CD4-positive, alpha-beta memory T cell (primary cell): ENCODE measurements around the gene OR4K5. TPM values are rescaled to one million over a fixed set of nuclear protein-coding genes. Genes with fewer than 3 reads are reported as not detected.
"Not testable (repeated sequence)": the region's sequence is repeated elsewhere in the genome, so short reads cannot be mapped to it uniquely, and the experiment has no call there.

Experiments
- CTCF ChIA-PET: fragments of 350-600 bp; sonication (Branson Sonifier 250); formaldehyde crosslinking; loops from one replicate; lab custom pipeline; 2021; ENCODE audit warnings: inconsistent platforms; ENCODE audit not compliant: partially characterized antibody; lab: Charles Lee
- POLR2A ChIA-PET: fragments of 350-600 bp; sonication (Branson Sonifier 250); formaldehyde crosslinking; loops from one replicate; lab custom pipeline; 2021; ENCODE audit not compliant: partially characterized antibody; lab: Charles Lee
- DNase-seq, 5 donors: peaks; one replicate each; pipeline versions ENCODE4 v3.0.0 to v3.0.0-alpha.2; 2020 to 2022; ENCODE audit warnings: mixed read lengths in 1 of 5
- H3K27ac ChIP-seq: one replicate; pipeline ENCODE4 v1.7.0; 2013; ENCODE audit warnings: low read depth, low read length
- H3K27me3 ChIP-seq: 2 replicates; pipeline ENCODE4 v1.7.0; 2013; ENCODE audit warnings: mild to moderate bottlenecking, low read length, moderate library complexity; ENCODE audit not compliant: insufficient read depth
- H3K36me3 ChIP-seq: 2 replicates; pipeline ENCODE4 v1.7.0; 2013; ENCODE audit warnings: mild to moderate bottlenecking, low read length, moderate library complexity; ENCODE audit not compliant: insufficient read depth
- H3K4me1 ChIP-seq: 2 replicates; pipeline ENCODE4 v1.7.0; 2013; ENCODE audit warnings: mild to moderate bottlenecking, low read length, moderate library complexity; ENCODE audit not compliant: insufficient read depth
- H3K4me3 ChIP-seq, 2 donors: one replicate each; pipeline ENCODE4 v1.7.0; 2013; ENCODE audit warnings: low read length in 2 of 2, mild to moderate bottlenecking in 1 of 2
- H3K9me3 ChIP-seq, 2 donors: one replicate each; pipeline ENCODE4 v1.7.0; 2013; ENCODE audit warnings: low read length in 2 of 2, control low read depth in 1 of 2; ENCODE audit not compliant: control insufficient read depth in 1 of 2
- H3K27ac Mint-ChIP-seq, 7 donors: one replicate each; pipeline ENCODE4 v1.8.0; 2020 to 2021; ENCODE audit warnings: mixed read lengths in 7 of 7, mild to moderate bottlenecking in 6 of 7, inconsistent platforms in 3 of 7, moderate library complexity in 3 of 7
- H3K27me3 Mint-ChIP-seq, 2 donors: one replicate each; pipeline ENCODE4 v1.8.0; 2020 to 2021; ENCODE audit warnings: mixed read lengths in 2 of 2
- H3K36me3 Mint-ChIP-seq, 2 donors: one replicate each; pipeline ENCODE4 v1.8.0; 2020 to 2021; ENCODE audit warnings: mixed read lengths in 2 of 2, inconsistent platforms in 1 of 2, mild to moderate bottlenecking in 1 of 2
- H3K4me1 Mint-ChIP-seq, 4 donors: one replicate each; pipeline ENCODE4 v1.8.0; 2020 to 2021; ENCODE audit warnings: mixed read lengths in 4 of 4, mild to moderate bottlenecking in 1 of 4
- H3K4me3 Mint-ChIP-seq, 8 donors: one replicate each; pipeline ENCODE4 v1.8.0; 2020 to 2021; ENCODE audit warnings: mixed read lengths in 8 of 8, mild to moderate bottlenecking in 7 of 8, moderate library complexity in 6 of 8, inconsistent platforms in 3 of 8
- H3K9me3 Mint-ChIP-seq, 8 donors: one replicate each; pipeline ENCODE4 v1.8.0; 2020 to 2021; ENCODE audit warnings: mixed read lengths in 8 of 8, mild to moderate bottlenecking in 5 of 8, inconsistent platforms in 3 of 8, moderate library complexity in 1 of 8
- intact Hi-C: fragments of 100-400 bp; cut with micrococcal nuclease; formaldehyde crosslinking; loops from one replicate; pipeline ENCODE4 v1.15.1; 2023
- polyA plus RNA-seq, 2 donors: library from polyadenylated mRNA; unstranded; fragments of 300-500 nt; fragmentation: Illumina TruSeq; gene quantifications; one replicate each; pipeline ENCODE4 v1.2.3, GENCODE V29; 2021
- total RNA-seq, 2 experiments: library from RNA; stranded (reverse); gene quantifications; one replicate each; pipeline ENCODE4 v1.2.3, GENCODE V29; 2021

The OR4K5 gene
- total and polyA plus RNA-seq, 4 experiments from 2014 or later: not detected

DNA sequence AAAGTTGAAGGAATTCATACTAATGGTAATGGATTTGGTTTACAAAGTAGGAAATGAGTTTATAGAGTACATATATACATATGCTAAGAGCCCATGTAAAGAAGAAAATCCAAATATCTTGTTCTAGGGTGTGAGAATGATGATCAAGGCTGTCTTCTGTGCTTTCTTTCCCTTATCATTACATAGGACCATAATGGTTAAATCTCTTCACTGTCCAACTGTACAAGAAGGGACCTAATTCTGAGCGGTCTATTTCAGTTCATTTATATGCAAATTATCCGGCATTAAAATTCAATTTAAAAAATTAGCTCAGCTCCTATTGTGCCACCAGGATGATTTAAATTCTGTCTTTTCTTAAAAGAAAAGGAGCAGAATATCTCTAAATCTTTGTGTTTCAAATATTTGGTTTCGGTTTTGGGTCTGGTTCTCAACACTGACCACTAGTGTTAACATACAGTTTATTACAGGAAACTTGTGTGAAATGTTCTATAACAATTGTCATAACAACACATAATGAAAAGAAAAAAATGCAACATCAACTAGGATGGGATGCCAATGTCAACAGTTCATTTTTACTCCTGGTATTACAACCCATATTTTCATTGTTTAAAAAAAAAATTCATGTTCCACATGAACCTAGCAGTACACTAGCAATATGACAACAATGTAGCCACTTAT lies 27.1 kb downstream of the OR4K5 start:
- no peaks in the 10 kb centered on the region for H3K36me3 Mint-ChIP-seq
- intact Hi-C loops: no loop called here
- Histone ChIP-seq H3K27ac (no peak overlapping the region), H3K4me3 (no peak overlapping the region), H3K27me3 (no peaks in the 10 kb centered on the region), H3K9me3 (no peaks in the 10 kb centered on the region), H3K4me1 (no peaks in the 10 kb centered on the region), H3K36me3 (no peaks in the 10 kb centered on the region)
- H3K27me3 Mint-ChIP-seq: no peaks in the 10 kb centered on the region
- peaks cover 0 to 2% (median 0%) of the 10 kb centered on the region in 8 donors for H3K9me3 Mint-ChIP-seq
- ChIA-PET CTCF (no interaction called here), POLR2A (no interaction called here)
- no peak for DNase-seq
- H3K27ac Mint-ChIP-seq: no peak overlapping the region
- peak overlapping the region in 2 of 8 donors; percentile 7 to 36 for H3K4me3 Mint-ChIP-seq
- H3K4me1 Mint-ChIP-seq: peaks cover 0 to 8% (median 5%) of the 10 kb centered on the region in 4 donors

DNA sequence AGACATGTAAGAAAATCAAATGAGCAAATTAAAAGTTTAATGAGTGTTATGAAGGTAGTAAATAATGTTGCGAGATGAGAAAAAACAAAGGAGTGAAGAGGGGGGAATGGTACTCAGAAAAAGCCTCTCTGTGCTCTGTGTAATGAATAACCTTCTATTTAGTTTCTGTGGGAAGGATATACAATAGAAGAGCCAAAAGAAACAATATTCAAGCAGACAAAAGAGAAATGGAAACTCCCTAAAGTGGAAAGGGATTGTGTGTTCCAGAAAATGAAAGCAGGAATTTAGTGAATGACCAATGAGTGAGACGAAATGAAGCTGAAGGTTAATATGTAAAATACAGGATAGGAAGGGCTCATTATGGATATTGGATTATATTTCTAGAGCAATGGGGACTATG lies 28.8 kb downstream of the OR4K5 start:
- CTCF ChIA-PET: no interaction called here
- Histone ChIP-seq H3K9me3 (no peaks in the 10 kb centered on the region), H3K36me3 (no peaks in the 10 kb centered on the region), H3K4me3 (no peak overlapping the region), H3K27me3 (no peaks in the 10 kb centered on the region), H3K4me1 (no peaks in the 10 kb centered on the region), H3K27ac (no peak overlapping the region)
- Mint-ChIP-seq H3K27me3 (no peaks in the 10 kb centered on the region), H3K4me3 (no peak overlapping the region), H3K27ac (no peak overlapping the region), H3K36me3 (no peaks in the 10 kb centered on the region), H3K4me1 (peaks cover 0 to 8% (median 5%) of the 10 kb centered on the region in 4 donors), H3K9me3 (peaks cover 0 to 2% (median 0%) of the 10 kb centered on the region in 8 donors)
- no peak for DNase-seq
- POLR2A ChIA-PET: no interaction called here
- intact Hi-C loops: no loop called here

DNA sequence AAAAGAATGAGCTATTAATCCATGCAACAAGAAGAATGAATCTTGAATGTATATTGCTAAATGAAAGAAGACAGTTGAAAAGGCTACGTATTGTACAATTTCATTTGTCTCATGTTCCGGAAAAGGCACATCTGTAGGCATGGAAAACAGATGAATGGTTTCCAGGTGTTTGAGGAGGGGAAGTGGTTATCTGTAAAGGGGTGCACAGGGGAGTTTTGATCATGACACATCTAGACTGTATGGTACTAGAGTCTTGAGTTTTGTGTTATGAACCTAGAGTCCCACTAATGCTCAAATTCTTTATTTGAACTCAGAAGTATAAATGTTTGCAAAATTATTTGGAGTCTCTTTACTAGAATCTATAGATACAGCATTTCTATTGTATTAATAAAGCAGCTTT lies 49.3 kb downstream of the OR4K5 start:
- H3K36me3 ChIP-seq, POLR2A ChIA-PET, DNase-seq, H3K4me3 ChIP-seq, H3K36me3 Mint-ChIP-seq, CTCF ChIA-PET, H3K27me3 Mint-ChIP-seq, H3K27me3 ChIP-seq, H3K9me3 ChIP-seq, H3K27ac ChIP-seq, H3K27ac Mint-ChIP-seq: not testable (repeated sequence)
- Mint-ChIP-seq H3K4me3 (peak overlapping the region in 2 of 8 donors; percentile 3 to 8), H3K4me1 (peaks cover 14 to 22% (median 19%) of the 10 kb centered on the region in 4 donors), H3K9me3 (peaks cover 0 to 13% (median 0%) of the 10 kb centered on the region in 8 donors)
- peaks cover 16% of the 10 kb centered on the region for H3K4me1 ChIP-seq
- intact Hi-C loops: loop anchor here (10.0 kb wide), 1 partner anchor 645 kb away; no protein-coding TSS in a partner anchor

Other genes starting within 250 kb of the OR4K5 start
- not detected for gene OR11H2, start 206.7 kb upstream of the OR4K5 start, total RNA-seq
- gene OR11H2, start 206.7 kb upstream of the OR4K5 start, polyA plus RNA-seq: not detected
- gene OR4Q3, start 177.0 kb upstream of the OR4K5 start, total RNA-seq: not detected
- gene OR4Q3, start 177.0 kb upstream of the OR4K5 start, polyA plus RNA-seq: not detected
- gene OR4M1, start 147.1 kb upstream of the OR4K5 start, total RNA-seq: not detected
- not detected for gene OR4M1, start 147.1 kb upstream of the OR4K5 start, polyA plus RNA-seq
- gene OR4N2, start 116.8 kb upstream of the OR4K5 start, total RNA-seq: not detected
- not detected for gene OR4N2, start 116.8 kb upstream of the OR4K5 start, polyA plus RNA-seq
- not detected for gene OR4K2, start 45.5 kb upstream of the OR4K5 start, total RNA-seq
- not detected for gene OR4K2, start 45.5 kb upstream of the OR4K5 start, polyA plus RNA-seq
- gene OR4K1, start 10.3 kb downstream of the OR4K5 start, total RNA-seq: not detected
- not detected for gene OR4K1, start 10.3 kb downstream of the OR4K5 start, polyA plus RNA-seq
- not detected for gene OR4K15, start 55.0 kb downstream of the OR4K5 start, total RNA-seq
- gene OR4K15, start 55.0 kb downstream of the OR4K5 start, polyA plus RNA-seq: not detected
- not detected for gene OR4Q2, start 81.6 kb downstream of the OR4K5 start, total RNA-seq
- not detected for gene OR4Q2, start 81.6 kb downstream of the OR4K5 start, polyA plus RNA-seq
- gene OR4K14, start 98.7 kb downstream of the OR4K5 start, total RNA-seq: not detected
- gene OR4K14, start 98.7 kb downstream of the OR4K5 start, polyA plus RNA-seq: not detected
- not detected for gene OR4K13, start 115.4 kb downstream of the OR4K5 start, total RNA-seq
- gene OR4K13, start 115.4 kb downstream of the OR4K5 start, polyA plus RNA-seq: not detected
- gene OR4L1, start 139.4 kb downstream of the OR4K5 start, total RNA-seq: not detected
- not detected for gene OR4L1, start 139.4 kb downstream of the OR4K5 start, polyA plus RNA-seq
- not detected for gene OR4K17, start 190.1 kb downstream of the OR4K5 start, total RNA-seq
- not detected for gene OR4K17, start 190.1 kb downstream of the OR4K5 start, polyA plus RNA-seq
- not detected for gene OR4N5, start 218.2 kb downstream of the OR4K5 start, total RNA-seq
- gene OR4N5, start 218.2 kb downstream of the OR4K5 start, polyA plus RNA-seq: not detected